ENCODE measurements around the gene DTL.
"Not testable (repeated sequence)": the region's sequence is repeated elsewhere in the genome, so short reads cannot be mapped to it uniquely, and the experiment has no call there.

DTL gene

DNA sequence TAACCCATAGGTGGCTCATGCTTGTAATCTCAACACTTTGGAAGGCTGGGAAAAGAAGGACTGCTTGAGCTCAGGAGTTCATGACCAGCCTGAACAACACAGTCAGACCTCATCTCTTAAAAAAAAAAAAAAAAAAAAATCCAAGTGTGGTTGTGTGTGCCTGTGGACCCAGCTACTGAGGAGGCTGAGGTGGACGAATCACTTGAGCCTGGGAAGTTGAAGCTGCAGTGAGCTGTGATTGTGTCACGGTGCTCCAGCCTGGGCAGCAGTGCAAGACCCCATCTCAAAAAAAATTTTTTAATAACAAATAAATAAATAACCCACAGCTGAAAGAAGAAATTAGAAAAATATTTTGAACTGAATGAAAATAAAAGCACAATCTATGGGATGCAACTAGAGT, 14.0 kb upstream of the DTL start:
- no peak overlapping the region for H3K4me3 ChIP-seq (replicated peaks in 1 of 2; ENCODE audit: low read depth in 2 of 2, low read length in 2 of 2)
- TF ChIP-seq CTCF (IDR thresholded peaks at IDR 0.05; ENCODE audit: low read depth, low read length): no peak
- no peak for DNase-seq (ENCODE audit: low read depth in 2 of 2)

DNA sequence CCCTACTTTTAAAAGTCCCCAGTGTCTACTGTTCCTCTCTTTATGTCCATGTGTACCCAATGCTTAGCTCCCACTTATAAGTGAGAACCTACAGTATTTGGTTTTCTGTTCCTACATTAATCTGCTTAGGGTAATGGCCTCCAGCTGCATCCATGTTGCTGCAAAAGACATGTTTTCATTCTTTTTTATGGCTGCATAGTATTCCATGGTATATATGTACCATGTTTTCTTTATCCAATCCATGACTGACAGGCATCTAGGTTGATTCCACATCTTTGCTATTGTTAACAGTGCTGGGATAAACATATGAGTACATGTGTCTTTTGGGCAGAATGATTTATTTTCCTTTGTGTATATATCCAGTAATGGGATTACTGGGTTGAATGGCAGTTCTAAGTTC, 12.6 kb upstream of the DTL start:
- not testable (repeated sequence) for H3K4me3 ChIP-seq (replicated peaks in 1 of 2; ENCODE audit: low read depth in 2 of 2, low read length in 2 of 2); DNase-seq (ENCODE audit: low read depth in 2 of 2)

GRCh38 chr1:212024469-212025149, 10.9 kb upstream of the DTL start:
- no peak overlapping the region for H3K4me3 ChIP-seq (replicated peaks in 1 of 2; ENCODE audit: low read depth in 2 of 2, low read length in 2 of 2)
- no peak for TF ChIP-seq CTCF (IDR thresholded peaks at IDR 0.05; ENCODE audit: low read depth, low read length)
- no peak for DNase-seq (ENCODE audit: low read depth in 2 of 2)

GRCh38 chr1:212027727-212028126, 7.8 kb upstream of the DTL start:
- not testable (repeated sequence) for DNase-seq (ENCODE audit: low read depth in 2 of 2); H3K4me3 ChIP-seq (replicated peaks in 1 of 2; ENCODE audit: low read depth in 2 of 2, low read length in 2 of 2)

GRCh38 chr1:212030936-212031528, 4.5 kb upstream of the DTL start:
- DNase-seq (ENCODE audit: low read depth in 2 of 2): peak; percentile 74 to 93
- no peak for TF ChIP-seq CTCF (IDR thresholded peaks at IDR 0.05; ENCODE audit: low read depth, low read length)
- H3K4me3 ChIP-seq (replicated peaks in 1 of 2; ENCODE audit: low read depth in 2 of 2, low read length in 2 of 2): no peak overlapping the region

DNA sequence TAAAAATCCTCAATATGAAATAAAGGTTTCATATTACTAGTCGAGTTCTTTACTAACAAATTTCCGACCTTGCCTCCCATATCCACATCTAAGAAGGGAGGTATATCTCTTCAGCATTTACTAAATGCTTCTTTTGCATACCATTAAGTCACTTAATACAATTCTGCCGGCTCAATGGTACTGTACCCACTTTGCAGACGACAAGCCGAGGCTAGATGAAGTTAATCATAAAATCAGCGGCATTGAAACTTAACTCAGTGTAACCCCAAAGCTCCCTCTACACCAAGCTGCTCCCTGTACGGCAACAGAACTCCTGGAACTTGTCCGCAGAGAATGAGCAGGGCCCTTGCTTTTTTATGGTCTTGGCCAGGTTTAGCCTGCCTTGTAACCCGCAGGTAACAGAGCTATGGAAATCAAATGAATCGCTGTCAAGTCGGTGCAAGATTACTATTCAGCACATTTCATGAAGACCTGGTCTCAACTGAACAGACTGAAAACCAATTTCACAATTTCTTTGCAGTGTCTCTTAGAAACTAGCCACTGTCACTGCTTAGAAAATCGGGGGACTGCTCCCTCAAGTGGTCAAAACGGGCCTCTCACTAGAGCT, 929 bp upstream of the DTL start:
- TF ChIP-seq CTCF (IDR thresholded peaks at IDR 0.05; ENCODE audit: low read depth, low read length): no peak
- H3K4me3 ChIP-seq (replicated peaks in 1 of 2; ENCODE audit: low read depth in 2 of 2, low read length in 2 of 2): peak overlapping the region; percentile 76 to 87
- no peak for DNase-seq (ENCODE audit: low read depth in 2 of 2)

- DNase-seq (ENCODE audit: low read depth in 2 of 2): no peak
- no peak for TF ChIP-seq CTCF (IDR thresholded peaks at IDR 0.05; ENCODE audit: low read depth, low read length)
Observed at GRCh38 chr1:212035835-212036605, 472 bp downstream of the DTL start.

More at GRCh38 chr1:212035835-212036605, 472 bp downstream of the DTL start:
- peak overlapping the region; percentile 66 to 87 for H3K4me3 ChIP-seq (replicated peaks in 1 of 2; ENCODE audit: low read depth in 2 of 2, low read length in 2 of 2)
